GM12878 (cell line): ENCODE results near the gene FAM217B. TPM values are rescaled to one million over a fixed set of nuclear protein-coding genes. Genes with fewer than 3 reads are reported as not detected.

ENCODE experiments used
- ATAC-seq: fragments of 200-7000 bp; cut with Tn5 transposase; 3 replicates; pipeline ENCODE4 v1.9.1; 2020; ENCODE audit warnings: mild to moderate bottlenecking, moderate library complexity
- BruUV-seq: library from RNA; stranded (reverse); fragments of 400-500 nt; replicated peaks from 2 replicates; lab custom pipeline; 2021; lab: Mats Ljungman, UMichigan
- CTCF ChIA-PET: fragments of 300-600 bp; sonication (Branson Sonifier 250); formaldehyde crosslinking; extraction: SDS; loops from one replicate; lab custom pipeline; 2021; ENCODE audit warnings: inconsistent platforms; lab: Yijun Ruan, JAX
- POLR2A ChIA-PET: fragments of 350-600 bp; formaldehyde crosslinking; extraction: SDS; loops from one replicate; lab custom pipeline; 2021; ENCODE audit warnings: inconsistent platforms; lab: Charles Lee
- RAD21 ChIA-PET: fragments of 300-600 bp; sonication (Branson Sonifier 250); formaldehyde crosslinking; loops from one replicate; lab custom pipeline; 2023; ENCODE audit warnings: antibody characterized with exemption; ENCODE audit not compliant: unreplicated experiment; lab: Charles Lee
- SMC1A ChIA-PET: fragments of 300-600 bp; sonication (Branson Sonifier 250); formaldehyde crosslinking; loops from one replicate; lab custom pipeline; 2023; ENCODE audit not compliant: unreplicated experiment, uncharacterized antibody; lab: Charles Lee
- DNase-seq: peaks from one replicate; pipeline ENCODE4 v3.0.0-alpha.2; 2011; ENCODE audit warnings: low read depth, low spot score
- FAIRE-seq: peaks from 3 replicates; lab custom pipeline; 2011; peaks lifted over from hg19 to GRCh38; lab: Jason Lieb, UNC
- H2AFZ ChIP-seq: 2 replicates; pipeline ENCODE4 v1.6.0; 2011; ENCODE audit warnings: low read depth, low read length, control low read depth; ENCODE audit not compliant: control insufficient read depth
- H3K27ac ChIP-seq: 2 replicates; pipeline ENCODE4 v1.5.1; 2011; ENCODE audit warnings: control low read depth; ENCODE audit not compliant: control insufficient read depth, insufficient read depth
- H3K27me3 ChIP-seq, 2 experiments: replicated peaks in 1 of 2; 2 replicates each; pipeline versions ENCODE4 v1.6.0 to v1.6.1; 2011; ENCODE audit warnings: low read length in 1 of 2; ENCODE audit not compliant: control insufficient read depth in 2 of 2, insufficient read depth in 2 of 2
- H3K36me3 ChIP-seq, 2 experiments: 2 replicates each; pipeline ENCODE4 v1.5.1; 2011; ENCODE audit warnings: low read length in 1 of 2; ENCODE audit not compliant: control insufficient read depth in 2 of 2, insufficient read depth in 2 of 2
- H3K4me1 ChIP-seq: 2 replicates; pipeline ENCODE4 v1.6.1; 2011; ENCODE audit warnings: mild to moderate bottlenecking, low read length, moderate library complexity, mixed read lengths; ENCODE audit not compliant: control insufficient read depth, insufficient read depth
- H3K4me2 ChIP-seq: 2 replicates; pipeline ENCODE4 v1.6.0; 2011; ENCODE audit warnings: control low read depth; ENCODE audit not compliant: control insufficient read depth, insufficient read depth
- H3K4me3 ChIP-seq: fragments of 200-600 bp; sonication (generic); 2 replicates; pipeline ENCODE4 v1.5.1; 2016
- H3K79me2 ChIP-seq: 2 replicates; pipeline ENCODE4 v1.6.0; 2011; ENCODE audit warnings: low read length; ENCODE audit not compliant: control insufficient read depth, insufficient read depth
- H3K9ac ChIP-seq: 2 replicates; pipeline ENCODE4 v1.8.0; 2011; ENCODE audit warnings: low read length, control low read depth, mixed read lengths; ENCODE audit not compliant: control insufficient read depth, insufficient read depth
- H3K9me3 ChIP-seq: replicated peaks from 3 replicates; pipeline ENCODE4 v1.5.1; 2011; ENCODE audit warnings: mild to moderate bottlenecking, low read length; ENCODE audit not compliant: control insufficient read depth, insufficient read depth
- H4K20me1 ChIP-seq: 2 replicates; pipeline ENCODE4 v1.6.0; 2011; ENCODE audit not compliant: control insufficient read depth, insufficient read depth
- ATF7 ChIP-seq: fragments of 450-650 bp; IDR thresholded peaks from 2 replicates; pipeline ENCODE4 v1.6.1; 2016; ENCODE audit warnings: low read depth, mild to moderate bottlenecking
- BACH1 ChIP-seq: fragments of 450-650 bp; IDR thresholded peaks from 2 replicates; pipeline ENCODE4 v1.6.1; 2017; ENCODE audit warnings: mild to moderate bottlenecking, borderline replicate concordance
- CUX1 ChIP-seq: IDR thresholded peaks from 2 replicates; pipeline ENCODE4 v1.6.1; 2012; ENCODE audit warnings: improper control_type of control experiment, low read depth, low read length; ENCODE audit not compliant: insufficient replicate concordance
- JUND ChIP-seq: IDR thresholded peaks from 2 replicates; pipeline ENCODE4 v1.6.1; 2012; ENCODE audit warnings: low read depth, mild to moderate bottlenecking, low read length, improper control_type of control experiment, moderate library complexity
- MEF2B ChIP-seq: fragments of 450-650 bp; IDR thresholded peaks from 2 replicates; pipeline ENCODE4 v1.6.1; 2018; ENCODE audit warnings: mild to moderate bottlenecking, moderate library complexity; ENCODE audit not compliant: partially characterized antibody, poor library complexity, severe bottlenecking
- MXI1 ChIP-seq: fragments of 150-350 bp; IDR thresholded peaks from 2 replicates; pipeline ENCODE4 v1.6.1; 2011; ENCODE audit warnings: low read depth, mild to moderate bottlenecking, inconsistent platforms, low read length, improper control_type of control experiment
- MYB ChIP-seq: fragments of 150-350 bp; IDR thresholded peaks from 2 replicates; pipeline ENCODE4 v1.6.1; 2014; ENCODE audit warnings: mild to moderate bottlenecking, low read depth, low read length, borderline replicate concordance
- NFYB ChIP-seq: IDR thresholded peaks from 2 replicates; pipeline ENCODE4 v1.6.1; 2011; ENCODE audit warnings: low read depth, mild to moderate bottlenecking, low read length, improper control_type of control experiment, moderate library complexity; ENCODE audit not compliant: insufficient read depth
- SIX5 ChIP-seq: IDR thresholded peaks from 2 replicates; pipeline ENCODE4 v1.6.1; 2011; ENCODE audit warnings: mild to moderate bottlenecking, low read depth, low read length, moderate library complexity; ENCODE audit not compliant: severe bottlenecking
- SKIL ChIP-seq: fragments of 450-650 bp; IDR thresholded peaks from 2 replicates; pipeline ENCODE4 v1.6.1; 2017; ENCODE audit warnings: mild to moderate bottlenecking, low read depth, inconsistent platforms; ENCODE audit not compliant: poor library complexity, severe bottlenecking
- SMAD1 ChIP-seq: fragments of 450-650 bp; IDR thresholded peaks from 2 replicates; pipeline ENCODE4 v1.6.1; 2018; ENCODE audit warnings: mild to moderate bottlenecking, low read depth; ENCODE audit not compliant: partially characterized antibody
- ZBED1 ChIP-seq: IDR thresholded peaks from 2 replicates; pipeline ENCODE4 v1.6.1; 2016; ENCODE audit warnings: borderline replicate concordance
- ZBTB4 ChIP-seq: fragments of 450-650 bp; formaldehyde crosslinking; IDR thresholded peaks from 2 replicates; pipeline ENCODE4 v1.4.0; 2022; ENCODE audit warnings: mild to moderate bottlenecking, moderate library complexity
- in situ Hi-C: fragments of 300-500 bp; cut with MboI; formaldehyde crosslinking; loops from 9 replicates; pipeline ENCODE4 v1.14.3; 2018; ENCODE audit warnings: mixed read lengths
- intact Hi-C: fragments of 100-400 bp; cut with micrococcal nuclease; formaldehyde crosslinking; loops from one replicate; pipeline ENCODE4 v1.14.2; 2022; ENCODE audit not compliant: unreplicated experiment
- polyA plus RNA-seq, 11 experiments: library from polyadenylated mRNA; depleted of rRNA in 4 of 11; unstranded in 6 of 11; stranded (reverse) in 5 of 11; fragments of >200 nt; fragmentation: Nextera tagmentation in 4 of 11; fragmentation: Illumina TruSeq in 1 of 11; extraction: Ambion mirVana in 4 of 11; extraction: Trizol in 1 of 11; gene quantifications; 1 replicate in 1 of 11; 2 replicates in 10 of 11; pipeline versions ENCODE4 v1.2.1 to v1.2.3, GENCODE V29; 2011 to 2016; ENCODE audit warnings: inconsistent platforms in 2 of 11, missing spikeins in 2 of 11, low read depth in 1 of 11
- total RNA-seq, 4 experiments: library from RNA; depleted of rRNA in 3 of 4; stranded (reverse); fragments of >200 nt in 3 of 4; fragmentation: Illumina TruSeq in 1 of 4; extraction: Trizol in 1 of 4; gene quantifications; 2 replicates each; pipeline versions ENCODE4 v1.2.1 to v1.2.3, GENCODE V29; 2013 to 2021

The FAM217B gene
- total and polyA plus RNA-seq, 10 of the 15 experiments (the other 5 are each of a cell fraction or from before 2014, with no cell fraction given) = 6.3 to 18.3 (median 10.6) TPM

GRCh38 chr20:59925899-59926298 lies 14.3 kb upstream of the FAM217B start:
- intact Hi-C loops = no loop called here
- no peak overlapping the region for H3K27ac ChIP-seq
- in situ Hi-C loops = no loop called here
- no peaks in the 10 kb centered on the region for H3K36me3 ChIP-seq
- no peak for FAIRE-seq
- no peaks in the 10 kb centered on the region for H3K9me3 ChIP-seq
- CTCF ChIA-PET = interaction anchor here (1.0 kb wide), 1 partner anchor 31 kb away, joined by 3 read pairs; no protein-coding TSS in a partner anchor
- DNase-seq = no peak
- H2AFZ ChIP-seq = no peak overlapping the region
- H3K9ac ChIP-seq = no peak overlapping the region
- no peaks in the 10 kb centered on the region; a peak in 1 of 4 replicates for H3K27me3 ChIP-seq
- POLR2A ChIA-PET = no interaction called here
- no peaks in the 10 kb centered on the region for H3K79me2 ChIP-seq
- H4K20me1 ChIP-seq = no peaks in the 10 kb centered on the region
- SMC1A ChIA-PET = interaction anchor here (0.6 to 1.3 kb wide), 3 partner anchors 15 to 30 kb away, joined by 3 read pairs; no protein-coding TSS in a partner anchor
- no peaks in the 10 kb centered on the region for H3K4me1 ChIP-seq
- ATAC-seq = no peak
- no TSS peak for BruUV-seq
- RAD21 ChIA-PET = no interaction called here
- H3K4me2 ChIP-seq = no peak overlapping the region
- no peak overlapping the region for H3K4me3 ChIP-seq
- TF ChIP-seq NFYB (no peak), ATF7 (no peak), MYB (no peak), CUX1 (no peak), SMAD1 (no peak), MEF2B (no peak), BACH1 (no peak), SKIL (no peak), SIX5 (no peak), MXI1 (no peak), JUND (no peak), ZBTB4 (no peak), ZBED1 (no peak)
